NCI-H1092 (cell line): ENCODE measurements around the gene GGT6.
"Not testable (repeated sequence)": the region's sequence is repeated elsewhere in the genome, so short reads cannot be mapped to it uniquely, and the experiment has no call there.

Source experiments
- DNase-seq: peaks from one replicate; lab custom pipeline; 2025; lab: John Stamatoyannopoulos, UW

The GGT6 gene

GRCh38 chr17:4591529-4591928 is 31.2 kb upstream of the GGT6 start:
- no peak for DNase-seq

GRCh38 chr17:4590981-4591453 is 30.6 kb upstream of the GGT6 start:
- DNase-seq, result no peak

- DNase-seq, result not testable (repeated sequence)
Measured at GRCh38 chr17:4590042-4590441, 29.7 kb upstream of the GGT6 start.

- DNase-seq, result no peak
Measured at GRCh38 chr17:4588898-4589625, 28.7 kb upstream of the GGT6 start.

- no peak for DNase-seq
Measured at GRCh38 chr17:4588391-4588790, 28.0 kb upstream of the GGT6 start.

- DNase-seq, result no peak
Measured at GRCh38 chr17:4587803-4588202, 27.4 kb upstream of the GGT6 start.

GRCh38 chr17:4587195-4587594 is 26.8 kb upstream of the GGT6 start:
- DNase-seq, result no peak

GRCh38 chr17:4586043-4586442 is 25.7 kb upstream of the GGT6 start:
- DNase-seq, result no peak

GRCh38 chr17:4585638-4585994 is 25.2 kb upstream of the GGT6 start:
- DNase-seq, result no peak

- DNase-seq, result no peak
Measured at GRCh38 chr17:4584917-4585637, 24.7 kb upstream of the GGT6 start.

- DNase-seq, result no peak
Measured at GRCh38 chr17:4584101-4584916, 23.9 kb upstream of the GGT6 start, which contains the start of gene SMTNL2. SMTNL2 (plus strand) TSS chr17:4584529; CDS start chr17:4584606, 77 bp downstream.

- DNase-seq, result no peak
Measured at GRCh38 chr17:4583782-4584100, 23.4 kb upstream of the GGT6 start.

- DNase-seq, result no peak
Measured at GRCh38 chr17:4583206-4583605, 22.8 kb upstream of the GGT6 start.

GRCh38 chr17:4582691-4583090 is 22.3 kb upstream of the GGT6 start:
- DNase-seq, result no peak

- DNase-seq, result no peak
Measured at GRCh38 chr17:4582101-4582501, 21.7 kb upstream of the GGT6 start.

GRCh38 chr17:4580291-4580690 is 19.9 kb upstream of the GGT6 start:
- no peak for DNase-seq

GRCh38 chr17:4579678-4580077 is 19.3 kb upstream of the GGT6 start:
- no peak for DNase-seq

GRCh38 chr17:4578349-4578748 is 18.0 kb upstream of the GGT6 start:
- DNase-seq, result not testable (repeated sequence)

GRCh38 chr17:4577386-4577993 is 17.1 kb upstream of the GGT6 start:
- no peak for DNase-seq

- DNase-seq, result no peak
Measured at GRCh38 chr17:4576729-4577322, 16.4 kb upstream of the GGT6 start.

GRCh38 chr17:4576161-4576558 is 15.8 kb upstream of the GGT6 start:
- no peak for DNase-seq

GRCh38 chr17:4574448-4575045 is 14.2 kb upstream of the GGT6 start:
- DNase-seq, result no peak
